DND-41 (cell line): ENCODE measurements around the gene STX4.

Experiments used
- EZH2 ChIP-seq: IDR thresholded peaks from 3 replicates; pipeline ENCODE4 v1.6.1; 2012; ENCODE audit warnings: borderline replicate concordance, low read depth, mild to moderate bottlenecking, moderate library complexity, low read length, inconsistent platforms; ENCODE audit not compliant: severe bottlenecking
- TF ChIP-seq, protein P1 (sequence below): IDR thresholded peaks from 2 replicates; pipeline ENCODE4 v1.5.1; 2012; ENCODE audit warnings: borderline replicate concordance, low read length, moderate library complexity, mild to moderate bottlenecking; ENCODE audit not compliant: poor library complexity, severe bottlenecking; ENCODE audit errors: extremely low read depth

- TF ChIP-seq, protein P1, sequence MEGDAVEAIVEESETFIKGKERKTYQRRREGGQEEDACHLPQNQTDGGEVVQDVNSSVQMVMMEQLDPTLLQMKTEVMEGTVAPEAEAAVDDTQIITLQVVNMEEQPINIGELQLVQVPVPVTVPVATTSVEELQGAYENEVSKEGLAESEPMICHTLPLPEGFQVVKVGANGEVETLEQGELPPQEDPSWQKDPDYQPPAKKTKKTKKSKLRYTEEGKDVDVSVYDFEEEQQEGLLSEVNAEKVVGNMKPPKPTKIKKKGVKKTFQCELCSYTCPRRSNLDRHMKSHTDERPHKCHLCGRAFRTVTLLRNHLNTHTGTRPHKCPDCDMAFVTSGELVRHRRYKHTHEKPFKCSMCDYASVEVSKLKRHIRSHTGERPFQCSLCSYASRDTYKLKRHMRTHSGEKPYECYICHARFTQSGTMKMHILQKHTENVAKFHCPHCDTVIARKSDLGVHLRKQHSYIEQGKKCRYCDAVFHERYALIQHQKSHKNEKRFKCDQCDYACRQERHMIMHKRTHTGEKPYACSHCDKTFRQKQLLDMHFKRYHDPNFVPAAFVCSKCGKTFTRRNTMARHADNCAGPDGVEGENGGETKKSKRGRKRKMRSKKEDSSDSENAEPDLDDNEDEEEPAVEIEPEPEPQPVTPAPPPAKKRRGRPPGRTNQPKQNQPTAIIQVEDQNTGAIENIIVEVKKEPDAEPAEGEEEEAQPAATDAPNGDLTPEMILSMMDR, result no peak
- no peak for TF ChIP-seq EZH2
These were observed 34.3 kb upstream of the STX4 start for GRCh38 chr16:30998852-30999761.
